ENCODE results near the gene CD300A. TPM values are rescaled to one million over a fixed set of nuclear protein-coding genes. Genes with fewer than 3 reads are reported as not detected.

CD300A gene
- total and polyA plus RNA-seq, 4 donors: 2.2 to 11.5 (median 8.0) TPM

- Histone ChIP-seq H3K4me3 (ENCODE audit: low read depth in 1 of 3, low read length in 3 of 3) (no peak overlapping the region), H3K9ac (ENCODE audit: low read depth in 1 of 2, low read length in 2 of 2) (no peak overlapping the region), H3K27ac (ENCODE audit: low read depth in 1 of 2, low read length in 2 of 2) (no peak overlapping the region), H3K27me3 (ENCODE audit: control insufficient read depth in 4 of 4, insufficient read depth in 4 of 4, low read length in 3 of 4) (no peaks in the 10 kb centered on the region), H3K9me3 (ENCODE audit: control insufficient read depth in 4 of 4, low read length in 3 of 4) (no peaks in the 10 kb centered on the region), H3K4me1 (ENCODE audit: control insufficient read depth in 4 of 4, insufficient read depth in 4 of 4, low read length in 3 of 4) (peaks cover 5 to 35% (median 29%) of the 10 kb centered on the region in 4 donors), H3K36me3 (ENCODE audit: control insufficient read depth in 4 of 4, insufficient read depth in 3 of 4, low read depth in 1 of 4, low read length in 3 of 4) (no peaks in the 10 kb centered on the region)
- no peak for TF ChIP-seq ATF3 (IDR thresholded peaks at IDR 0.05)
- TF ChIP-seq SP1 (IDR thresholded peaks at IDR 0.05): no peak
- TF ChIP-seq HNF4G (IDR thresholded peaks at IDR 0.05): no peak
- peak in 1 of 2 donors; percentile 25 for TF ChIP-seq HNF4A (conservative IDR thresholded peaks at IDR 0.05)
- TF ChIP-seq CTCF (IDR thresholded peaks at IDR 0.05; ENCODE audit: low read depth, low read length, missing input control): peak; percentile 98
- no peak for TF ChIP-seq FOXA1 (IDR thresholded peaks at IDR 0.05)
- no peak for TF ChIP-seq RXRA (IDR thresholded peaks at IDR 0.05)
- TF ChIP-seq RAD21 (IDR thresholded peaks at IDR 0.05): peak; percentile 100
- TF ChIP-seq, protein P1, sequence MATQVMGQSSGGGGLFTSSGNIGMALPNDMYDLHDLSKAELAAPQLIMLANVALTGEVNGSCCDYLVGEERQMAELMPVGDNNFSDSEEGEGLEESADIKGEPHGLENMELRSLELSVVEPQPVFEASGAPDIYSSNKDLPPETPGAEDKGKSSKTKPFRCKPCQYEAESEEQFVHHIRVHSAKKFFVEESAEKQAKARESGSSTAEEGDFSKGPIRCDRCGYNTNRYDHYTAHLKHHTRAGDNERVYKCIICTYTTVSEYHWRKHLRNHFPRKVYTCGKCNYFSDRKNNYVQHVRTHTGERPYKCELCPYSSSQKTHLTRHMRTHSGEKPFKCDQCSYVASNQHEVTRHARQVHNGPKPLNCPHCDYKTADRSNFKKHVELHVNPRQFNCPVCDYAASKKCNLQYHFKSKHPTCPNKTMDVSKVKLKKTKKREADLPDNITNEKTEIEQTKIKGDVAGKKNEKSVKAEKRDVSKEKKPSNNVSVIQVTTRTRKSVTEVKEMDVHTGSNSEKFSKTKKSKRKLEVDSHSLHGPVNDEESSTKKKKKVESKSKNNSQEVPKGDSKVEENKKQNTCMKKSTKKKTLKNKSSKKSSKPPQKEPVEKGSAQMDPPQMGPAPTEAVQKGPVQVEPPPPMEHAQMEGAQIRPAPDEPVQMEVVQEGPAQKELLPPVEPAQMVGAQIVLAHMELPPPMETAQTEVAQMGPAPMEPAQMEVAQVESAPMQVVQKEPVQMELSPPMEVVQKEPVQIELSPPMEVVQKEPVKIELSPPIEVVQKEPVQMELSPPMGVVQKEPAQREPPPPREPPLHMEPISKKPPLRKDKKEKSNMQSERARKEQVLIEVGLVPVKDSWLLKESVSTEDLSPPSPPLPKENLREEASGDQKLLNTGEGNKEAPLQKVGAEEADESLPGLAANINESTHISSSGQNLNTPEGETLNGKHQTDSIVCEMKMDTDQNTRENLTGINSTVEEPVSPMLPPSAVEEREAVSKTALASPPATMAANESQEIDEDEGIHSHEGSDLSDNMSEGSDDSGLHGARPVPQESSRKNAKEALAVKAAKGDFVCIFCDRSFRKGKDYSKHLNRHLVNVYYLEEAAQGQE (IDR thresholded peaks at IDR 0.05): no peak
- TF ChIP-seq MAX (IDR thresholded peaks at IDR 0.05): no peak
- peak; percentile 94 for TF ChIP-seq YY1 (IDR thresholded peaks at IDR 0.05)
- TF ChIP-seq TAF1 (conservative IDR thresholded peaks at IDR 0.05): no peak
- no peak for TF ChIP-seq EGR1 (IDR thresholded peaks at IDR 0.05; ENCODE audit: low read depth in 2 of 2)
- WGBS: 30% methylated on average over 18 of the region's 18 CpGs
- peak; percentile 82 for DNase-seq (ENCODE audit: low spot score)
These were observed 9.2 kb upstream of the CD300A start for GRCh38 chr17:74457146-74457819.

DNA sequence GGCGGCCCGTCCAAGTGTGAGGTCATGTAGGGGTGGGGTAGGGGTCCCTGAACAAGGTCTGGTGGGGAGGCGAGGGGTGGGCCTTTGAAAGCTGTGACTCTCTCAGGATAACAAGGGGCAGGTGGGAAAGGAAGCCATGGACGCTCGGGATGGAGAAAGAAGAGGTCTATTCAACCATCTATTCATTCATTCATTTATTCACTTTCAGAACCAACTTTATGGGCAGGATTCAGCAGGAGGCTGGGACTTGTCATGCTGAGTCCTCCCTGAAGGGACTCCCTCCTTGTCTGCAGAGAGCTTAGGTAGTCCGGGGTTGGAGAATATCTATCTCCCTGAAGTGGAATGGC is 8.6 kb upstream of the CD300A start:
- no peak overlapping the region for H3K9ac ChIP-seq (ENCODE audit: low read depth in 1 of 2, low read length in 2 of 2)
- no peaks in the 10 kb centered on the region for H3K36me3 ChIP-seq (ENCODE audit: control insufficient read depth in 4 of 4, insufficient read depth in 3 of 4, low read depth in 1 of 4, low read length in 3 of 4)
- H3K4me3 ChIP-seq (ENCODE audit: low read depth in 1 of 3, low read length in 3 of 3): no peak overlapping the region
- no peaks in the 10 kb centered on the region for H3K9me3 ChIP-seq (ENCODE audit: control insufficient read depth in 4 of 4, low read length in 3 of 4)
- no peak for DNase-seq (ENCODE audit: low spot score)
- no peak for TF ChIP-seq HNF4G (IDR thresholded peaks at IDR 0.05)
- TF ChIP-seq RAD21 (IDR thresholded peaks at IDR 0.05): peak in 1 of 2 donors; percentile 39
- peaks cover 5 to 30% (median 24%) of the 10 kb centered on the region in 4 donors for H3K4me1 ChIP-seq (ENCODE audit: control insufficient read depth in 4 of 4, insufficient read depth in 4 of 4, low read length in 3 of 4)
- H3K27ac ChIP-seq (ENCODE audit: low read depth in 1 of 2, low read length in 2 of 2): no peak overlapping the region
- no peaks in the 10 kb centered on the region for H3K27me3 ChIP-seq (ENCODE audit: control insufficient read depth in 4 of 4, insufficient read depth in 4 of 4, low read length in 3 of 4)
- 38% methylated on average over 6 of the region's 6 CpGs for WGBS

All from liver (tissue), 9 donors.